HepG2 (cell line): Measurements from ENCODE around the gene ENTPD2. TPM values are rescaled to one million over a fixed set of nuclear protein-coding genes. Genes with fewer than 3 reads are reported as not detected.

Experiments
- ARHGAP35 ChIP-seq: sonication (generic); formaldehyde crosslinking; IDR thresholded peaks from 2 replicates; pipeline ENCODE4 v1.9.0; 2022; ENCODE audit warnings: mild to moderate bottlenecking, inconsistent platforms, moderate library complexity, missing genetic modification reagents, borderline replicate concordance
- BCL6 ChIP-seq: IDR thresholded peaks from 2 replicates; pipeline ENCODE4 v1.6.1; 2016; ENCODE audit warnings: missing genetic modification reagents, missing compliant biosample characterization
- E2F2 ChIP-seq: sonication (generic); formaldehyde crosslinking; IDR thresholded peaks from 2 replicates; pipeline ENCODE4 v1.4.0; 2020; ENCODE audit warnings: missing genetic modification reagents, borderline replicate concordance
- GATAD2A ChIP-seq: IDR thresholded peaks from 2 replicates; pipeline ENCODE4 v1.6.1; 2016
- HINFP ChIP-seq: sonication (generic); formaldehyde crosslinking; IDR thresholded peaks from 2 replicates; pipeline ENCODE4 v1.4.0; 2020; ENCODE audit warnings: low read depth, mild to moderate bottlenecking, missing genetic modification reagents
- ISL2 ChIP-seq: sonication (generic); formaldehyde crosslinking; IDR thresholded peaks from 2 replicates; pipeline ENCODE4 v1.5.0; 2020; ENCODE audit warnings: missing genetic modification reagents
- KLF12 ChIP-seq: sonication (generic); formaldehyde crosslinking; IDR thresholded peaks from 2 replicates; pipeline ENCODE4 v1.4.0; 2020; ENCODE audit warnings: missing genetic modification reagents, borderline replicate concordance
- NFIB ChIP-seq: sonication (generic); formaldehyde crosslinking; IDR thresholded peaks from 2 replicates; pipeline ENCODE4 v1.9.0; 2021; ENCODE audit warnings: missing genetic modification reagents, mild to moderate bottlenecking, borderline replicate concordance
- RAD21 ChIP-seq: fragments of 450-650 bp; formaldehyde crosslinking; IDR thresholded peaks from 2 replicates; pipeline ENCODE4 v1.5.0; 2020; ENCODE audit warnings: mild to moderate bottlenecking
- SKI ChIP-seq: fragments of 450-650 bp; IDR thresholded peaks from one replicate; pipeline ENCODE4 v1.6.1; 2018; ENCODE audit warnings: mild to moderate bottlenecking; ENCODE audit not compliant: partially characterized antibody
- SMC3 ChIP-seq: IDR thresholded peaks from 2 replicates; pipeline ENCODE4 v1.6.1; 2011; ENCODE audit warnings: low read length, improper control_type of control experiment
- TIGD3 ChIP-seq: sonication (generic); formaldehyde crosslinking; IDR thresholded peaks from 2 replicates; pipeline ENCODE4 v1.5.1; 2020; ENCODE audit warnings: mild to moderate bottlenecking, missing genetic modification reagents, borderline replicate concordance
- TRAFD1 ChIP-seq: sonication (generic); formaldehyde crosslinking; IDR thresholded peaks from 2 replicates; pipeline ENCODE4 v1.5.1; 2020; ENCODE audit warnings: missing genetic modification reagents, mild to moderate bottlenecking, borderline replicate concordance
- ZBTB14 ChIP-seq: sonication (generic); formaldehyde crosslinking; IDR thresholded peaks from 2 replicates; pipeline ENCODE4 v1.4.0; 2020; ENCODE audit warnings: missing genetic modification reagents
- ZBTB37 ChIP-seq: sonication (generic); formaldehyde crosslinking; IDR thresholded peaks from 2 replicates; pipeline ENCODE4 v1.4.0; 2020; ENCODE audit warnings: mild to moderate bottlenecking, missing genetic modification reagents
- ZEB1 ChIP-seq: IDR thresholded peaks from 2 replicates; pipeline ENCODE4 v1.6.1; 2012; ENCODE audit warnings: mild to moderate bottlenecking, low read depth, inconsistent platforms; ENCODE audit not compliant: insufficient replicate concordance
- ZNF124 ChIP-seq: sonication (generic); formaldehyde crosslinking; IDR thresholded peaks from 2 replicates; pipeline ENCODE4 v1.4.0; 2020; ENCODE audit warnings: missing genetic modification reagents
- ZNF589 ChIP-seq: sonication (generic); formaldehyde crosslinking; conservative IDR thresholded peaks from 2 replicates; pipeline ENCODE4 v1.8.0; 2022; ENCODE audit warnings: mild to moderate bottlenecking, moderate library complexity, missing genetic modification reagents
- ZNF605 ChIP-seq: sonication (generic); formaldehyde crosslinking; IDR thresholded peaks from 2 replicates; pipeline ENCODE4 v1.8.0; 2022; ENCODE audit warnings: mild to moderate bottlenecking, missing genetic modification reagents
- ZSCAN25 ChIP-seq: sonication (generic); formaldehyde crosslinking; IDR thresholded peaks from 2 replicates; pipeline ENCODE4 v1.8.0; 2022; ENCODE audit warnings: mild to moderate bottlenecking, missing genetic modification reagents
- polyA plus RNA-seq, 8 experiments: library from polyadenylated mRNA; depleted of rRNA in 3 of 8; stranded (reverse) in 7 of 8; unstranded in 1 of 8; fragments of >200 nt; fragmentation: Illumina TruSeq in 4 of 8; extraction: Trizol in 4 of 8; gene quantifications; 2 replicates each; pipeline versions ENCODE4 v1.2.1 to v1.2.3, GENCODE V29; 2011 to 2016; ENCODE audit warnings: low read depth in 4 of 8, missing spikeins in 1 of 8, mixed read lengths in 1 of 8; ENCODE audit not compliant: insufficient read depth in 1 of 8
- total RNA-seq, 5 experiments: library from RNA; depleted of rRNA; stranded (reverse); fragments of >200 nt; fragmentation: Illumina TruSeq; extraction: Trizol; gene quantifications; 2 replicates each; pipeline ENCODE4 v1.2.3, GENCODE V29; 2016; ENCODE audit warnings: low read depth in 1 of 5

Gene ENTPD2
- total and polyA plus RNA-seq, 2 of the 13 experiments (the other 11 are each of a cell fraction or from before 2014, with no cell fraction given), result 0.95 to 3.2 TPM

GRCh38 chr9:137067860-137068538 is 14.1 kb upstream of the ENTPD2 start (continued):
- no peak for TF ChIP-seq TIGD3 (CRISPR knock-in tag)
- no peak for TF ChIP-seq ZBTB37 (CRISPR knock-in tag)
- TF ChIP-seq ZNF605 (CRISPR knock-in tag), result peak; percentile 37; the same call in 1 of the 2 replicates
- peak; percentile 29; the same call in 1 of the 2 replicates for TF ChIP-seq ARHGAP35
- no peak for TF ChIP-seq NFIB (CRISPR knock-in tag)
- 0 out of 2 replicates have a peak, but pooled peaks have one; percentile 70 for TF ChIP-seq KLF12 (CRISPR knock-in tag)
- TF ChIP-seq SKI, result no peak
- TF ChIP-seq GATAD2A (CRISPR knock-in tag), result 0 out of 2 replicates have a peak, but pooled peaks have one; percentile 10
- no peak; the same call in 1 of the 2 replicates for TF ChIP-seq ISL2
- TF ChIP-seq RAD21, result peak; percentile 67
- no peak for TF ChIP-seq BCL6 (CRISPR knock-in tag)
- TF ChIP-seq TRAFD1 (CRISPR knock-in tag), result no peak
- no peak for TF ChIP-seq ZBTB14
- no peak for TF ChIP-seq ZNF124 (CRISPR knock-in tag)
- peak; percentile 39; the same call in 1 of the 2 replicates for TF ChIP-seq SMC3
- no peak for TF ChIP-seq ZNF589 (CRISPR knock-in tag)
- TF ChIP-seq ZEB1, result peak; percentile 75
- TF ChIP-seq ZSCAN25 (CRISPR knock-in tag), result peak; percentile 79; the same call in 1 of the 2 replicates
- no peak for TF ChIP-seq HINFP (CRISPR knock-in tag)
- peak; percentile 51; the same call in 1 of the 2 replicates for TF ChIP-seq E2F2 (CRISPR knock-in tag)
